Natural killer cell treated with Interleukin-12 subunit alpha and Interleukin-12 subunit beta and Interleukin-15 and Interleukin-18, amount 100 ng/mL, for 72 hours (primary cell): ENCODE data around the gene TAX1BP3. TPM values are rescaled to one million over a fixed set of nuclear protein-coding genes. Genes with fewer than 3 reads are reported as not detected.

Experiments
- ATAC-seq, 2 donors: fragments of 150-1000 bp; cut with Tn5 transposase in 1 of 2; sonication (Bioruptor Pico), chemical (Tn5 transposase) in 1 of 2; 2 replicates each; pipeline ENCODE4 v1.10.0; 2021
- DNase-seq: peaks from one replicate; pipeline ENCODE4 v3.0.0; 2022; ENCODE audit warnings: low spot score
- H3K27ac Mint-ChIP-seq, 2 donors: 1 replicate in 1 of 2; 2 replicates in 1 of 2; pipeline ENCODE4 v1.8.0; 2022; ENCODE audit warnings: mixed read lengths in 2 of 2, mild to moderate bottlenecking in 1 of 2, moderate library complexity in 1 of 2
- H3K27me3 Mint-ChIP-seq, 2 donors: 1 replicate in 1 of 2; 2 replicates in 1 of 2; pipeline ENCODE4 v1.8.0; 2022; ENCODE audit warnings: mixed read lengths in 2 of 2
- H3K36me3 Mint-ChIP-seq: one replicate; pipeline ENCODE4 v1.8.0; 2022; ENCODE audit warnings: mixed read lengths
- H3K4me1 Mint-ChIP-seq, 2 donors: 1 replicate in 1 of 2; 2 replicates in 1 of 2; pipeline ENCODE4 v1.8.0; 2022; ENCODE audit warnings: low read depth in 2 of 2, mixed read lengths in 2 of 2, mild to moderate bottlenecking in 1 of 2
- H3K4me3 Mint-ChIP-seq: one replicate; pipeline ENCODE4 v1.8.0; 2022; ENCODE audit warnings: mixed read lengths
- H3K9me3 Mint-ChIP-seq: 2 replicates; pipeline ENCODE4 v1.8.0; 2022; ENCODE audit warnings: mixed read lengths
- total RNA-seq, 2 donors: library from RNA; stranded (reverse); gene quantifications; one replicate each; pipeline ENCODE4 v1.2.3, GENCODE V29; 2022

The TAX1BP3 gene
- total RNA-seq, 2 donors from 2014 or later, result 135 to 204 TPM

GRCh38 chr17:3621146-3621720, 47.1 kb downstream of the TAX1BP3 start:
- Mint-ChIP-seq H3K27ac (no peak overlapping the region), H3K36me3 (peaks cover 17% of the 10 kb centered on the region), H3K9me3 (no peaks in the 10 kb centered on the region), H3K4me3 (no peak overlapping the region), H3K4me1 (peaks cover 0 to 3% of the 10 kb centered on the region in 2 donors), H3K27me3 (no peaks in the 10 kb centered on the region)
- ATAC-seq (no peak), DNase-seq (no peak)

- peak overlapping the region in 1 of 2 donors; percentile 68 for H3K27ac Mint-ChIP-seq
- H3K4me3 Mint-ChIP-seq, result no peak overlapping the region
- no peak for ATAC-seq
- no peaks in the 10 kb centered on the region for H3K27me3 Mint-ChIP-seq
- peaks cover 0 to 3% of the 10 kb centered on the region in 2 donors for H3K4me1 Mint-ChIP-seq
- DNase-seq, result no peak
- no peaks in the 10 kb centered on the region for H3K9me3 Mint-ChIP-seq
- peaks cover 18% of the 10 kb centered on the region for H3K36me3 Mint-ChIP-seq
These were observed 53.1 kb downstream of the TAX1BP3 start for GRCh38 chr17:3615160-3615870.

GRCh38 chr17:3613124-3613523, 55.3 kb downstream of the TAX1BP3 start:
- peaks cover 16% of the 10 kb centered on the region for H3K36me3 Mint-ChIP-seq
- H3K27ac Mint-ChIP-seq, result no peak overlapping the region
- DNase-seq (no peak), ATAC-seq (no peak)
- no peak overlapping the region for H3K4me3 Mint-ChIP-seq
- no peaks in the 10 kb centered on the region for H3K9me3 Mint-ChIP-seq
- no peaks in the 10 kb centered on the region for H3K27me3 Mint-ChIP-seq
- peaks cover 0 to 10% of the 10 kb centered on the region in 2 donors for H3K4me1 Mint-ChIP-seq

Other genes starting within 250 kb of the TAX1BP3 start
- not detected for gene OR1E2, start 234.7 kb downstream of the TAX1BP3 start, total RNA-seq
- not detected for gene SPATA22, start 196.8 kb downstream of the TAX1BP3 start, total RNA-seq
- not detected for gene ASPA, start 192.6 kb downstream of the TAX1BP3 start, total RNA-seq
- gene TRPV3, start 110.8 kb downstream of the TAX1BP3 start, total RNA-seq, result 1 to 10 TPM; 6.5 to 9.7 TPM
- gene TRPV1, start 59.2 kb downstream of the TAX1BP3 start, total RNA-seq, result 100 to 1,000 TPM in 1 of 2 donors, 10 to 100 TPM in 1; 94.3 to 123 TPM
- gene SHPK, start 32.3 kb downstream of the TAX1BP3 start, total RNA-seq, result 100 to 1,000 TPM in 1 of 2 donors, 10 to 100 TPM in 1; 67.2 to 121 TPM
- 10 to 100 TPM; 11.1 to 24.5 TPM for gene CTNS, start 31.8 kb downstream of the TAX1BP3 start, total RNA-seq
- gene EMC6, start 234 bp upstream of the TAX1BP3 start, total RNA-seq, result 10 to 100 TPM; 43.7 to 56.2 TPM
- gene P2RX5, start 27.6 kb upstream of the TAX1BP3 start, total RNA-seq, result 1,000 to 10,000 TPM; 2,596 to 3,366 TPM
- 10 to 100 TPM; 44.2 to 64.6 TPM for gene HASPIN, start 55.3 kb upstream of the TAX1BP3 start, total RNA-seq
- 10 to 100 TPM; 73.9 to 97.8 TPM for gene ITGAE, start 132.6 kb upstream of the TAX1BP3 start, total RNA-seq
- 10 to 100 TPM; 52.4 to 71.9 TPM for gene NCBP3, start 177.7 kb upstream of the TAX1BP3 start, total RNA-seq
- 1 to 10 TPM; 1.5 to 3.3 TPM for gene CAMKK1, start 224.5 kb upstream of the TAX1BP3 start, total RNA-seq
- 1 to 10 TPM; 3.9 TPM for gene P2RX1, start 247.9 kb upstream of the TAX1BP3 start, total RNA-seq